Stimulated activated CD8-positive, alpha-beta memory T cell treated with anti-CD3 and anti-CD28 coated beads, Interleukin-15, amount 100 ng/mL, for 24 hours (primary cell): ENCODE results near the gene ITGAX.
"Not testable (repeated sequence)": the region's sequence is repeated elsewhere in the genome, so short reads cannot be mapped to it uniquely, and the experiment has no call there.

Experiments used
- DNase-seq: peaks from one replicate; pipeline ENCODE4 v3.0.0-alpha.2; 2020; ENCODE audit warnings: low read depth

Gene ITGAX

GRCh38 chr16:31354394-31355291 is at the start of gene ITGAX:
Gene ITGAX (plus strand): TSS chr16:31355176. CDS start chr16:31355255, 79 bp downstream.
- peak; percentile 31 for DNase-seq

GRCh38 chr16:31305219-31305618 is 49.8 kb upstream of the ITGAX start:
- no peak for DNase-seq

- not testable (repeated sequence) for DNase-seq
Measured at GRCh38 chr16:31308381-31308780, 46.6 kb upstream of the ITGAX start.

- DNase-seq = no peak
Measured at GRCh38 chr16:31322500-31322899, 32.5 kb upstream of the ITGAX start.

GRCh38 chr16:31323959-31324629 is 30.9 kb upstream of the ITGAX start:
- no peak for DNase-seq

- no peak for DNase-seq
Measured at GRCh38 chr16:31325171-31325570, 29.8 kb upstream of the ITGAX start.

- no peak for DNase-seq
Measured at GRCh38 chr16:31327646-31328225, 27.2 kb upstream of the ITGAX start.

GRCh38 chr16:31328322-31329052 is 26.5 kb upstream of the ITGAX start:
- DNase-seq = no peak

GRCh38 chr16:31329671-31330552 is 25.1 kb upstream of the ITGAX start:
- DNase-seq = no peak

- DNase-seq = no peak
Measured at GRCh38 chr16:31330553-31330890, 24.5 kb upstream of the ITGAX start.

GRCh38 chr16:31331141-31331764 is 23.7 kb upstream of the ITGAX start:
- no peak for DNase-seq

GRCh38 chr16:31331807-31332301 is 23.1 kb upstream of the ITGAX start:
- DNase-seq = no peak

GRCh38 chr16:31332544-31332943 is 22.4 kb upstream of the ITGAX start:
- DNase-seq = no peak

GRCh38 chr16:31333686-31334649 is 21.0 kb upstream of the ITGAX start:
- DNase-seq = no peak

GRCh38 chr16:31334934-31335333 is 20.0 kb upstream of the ITGAX start:
- no peak for DNase-seq

- no peak for DNase-seq
Measured at GRCh38 chr16:31335431-31335830, 19.5 kb upstream of the ITGAX start.

- DNase-seq = not testable (repeated sequence)
Measured at GRCh38 chr16:31338166-31338685, 16.8 kb upstream of the ITGAX start.

GRCh38 chr16:31344712-31345111 is 10.3 kb upstream of the ITGAX start:
- DNase-seq = no peak

GRCh38 chr16:31347445-31347844 is 7.5 kb upstream of the ITGAX start:
- no peak for DNase-seq
